ENCODE data around the gene MS4A4E.
A peak's percentile ranks its signal among the peaks of the same experiment; 100 is the strongest.
"Not testable (repeated sequence)": the region's sequence is repeated elsewhere in the genome, so short reads cannot be mapped to it uniquely, and the experiment has no call there.

The MS4A4E gene

DNA sequence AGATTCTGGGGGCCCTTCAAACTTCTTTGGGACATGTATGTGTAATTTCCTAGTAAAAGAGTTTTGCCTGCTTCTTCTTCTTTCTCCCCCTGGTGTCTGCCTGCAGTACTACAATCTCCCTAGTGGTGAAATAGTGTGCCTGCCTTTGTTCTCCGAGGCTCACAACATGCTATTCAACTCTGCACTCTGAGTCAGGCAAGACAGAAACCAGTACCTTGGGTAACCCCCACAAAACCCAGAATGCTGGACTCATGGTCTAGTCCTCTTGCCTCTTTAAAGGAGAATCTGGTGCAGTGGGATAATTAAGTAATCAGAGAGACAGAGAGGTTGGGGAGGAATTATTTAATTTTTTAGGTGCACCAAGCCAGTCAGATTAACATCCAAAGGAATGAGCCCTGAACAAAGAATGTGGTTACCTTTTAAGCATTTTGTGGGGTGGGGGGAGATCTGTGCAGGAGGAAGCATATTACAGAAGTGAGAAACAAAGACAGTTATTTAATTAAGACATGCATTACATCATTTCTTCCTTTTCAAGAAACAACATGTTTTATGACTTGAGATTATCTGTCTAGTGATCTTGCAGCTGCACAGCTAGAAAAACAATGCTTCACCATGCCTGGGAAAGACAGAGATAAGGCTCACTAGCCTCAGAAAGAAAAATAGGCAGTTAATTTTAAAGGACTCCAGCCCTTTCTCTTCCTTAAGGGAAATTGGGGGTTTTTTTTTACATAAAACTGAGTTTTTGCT is 49.1 kb downstream of the MS4A4E start:
- H3K27ac ChIP-seq (ENCODE audit: low read length), result peak overlapping the region; percentile 31
- H3K36me3 ChIP-seq (ENCODE audit: control insufficient read depth in 1 of 2, insufficient read depth in 2 of 2, low read length in 2 of 2), result no peaks in the 10 kb centered on the region
- H3K4me3 ChIP-seq (ENCODE audit: low read depth in 1 of 2, low read length in 2 of 2), result no peak overlapping the region
- no peaks in the 10 kb centered on the region for H3K9me3 ChIP-seq (ENCODE audit: control insufficient read depth in 1 of 2, low read length in 2 of 2)
- H3K27me3 ChIP-seq (ENCODE audit: low read depth, low read length), result no peaks in the 10 kb centered on the region
- no peaks in the 10 kb centered on the region for H3K4me1 ChIP-seq (ENCODE audit: control insufficient read depth in 1 of 2, insufficient read depth in 2 of 2, low read length in 2 of 2)

DNA sequence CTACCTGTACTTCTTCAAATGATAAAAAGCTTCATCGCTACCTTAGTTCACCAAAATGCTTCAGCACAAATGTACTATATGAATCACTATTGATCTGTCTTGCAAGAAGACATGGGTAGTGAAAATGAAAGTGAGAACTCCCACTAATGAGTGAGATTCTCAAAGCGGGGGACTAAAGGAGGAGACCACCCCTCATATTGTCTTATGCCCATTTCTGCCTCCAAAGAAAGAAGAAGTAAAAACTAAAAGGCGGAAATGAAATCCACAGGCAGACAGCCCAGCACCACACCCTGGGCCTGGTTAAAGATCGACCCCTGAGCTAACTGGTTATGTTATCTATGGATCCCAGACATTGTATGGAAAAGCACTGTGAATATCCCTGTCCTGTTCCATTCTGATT is 50.4 kb downstream of the MS4A4E start:
- H3K9me3 ChIP-seq (ENCODE audit: control insufficient read depth in 1 of 2, low read length in 2 of 2); H3K27ac ChIP-seq (ENCODE audit: low read length); H3K27me3 ChIP-seq (ENCODE audit: low read depth, low read length); H3K4me1 ChIP-seq (ENCODE audit: control insufficient read depth in 1 of 2, insufficient read depth in 2 of 2, low read length in 2 of 2); H3K4me3 ChIP-seq (ENCODE audit: low read depth in 1 of 2, low read length in 2 of 2); H3K36me3 ChIP-seq (ENCODE audit: control insufficient read depth in 1 of 2, insufficient read depth in 2 of 2, low read length in 2 of 2): not testable (repeated sequence)

DNA sequence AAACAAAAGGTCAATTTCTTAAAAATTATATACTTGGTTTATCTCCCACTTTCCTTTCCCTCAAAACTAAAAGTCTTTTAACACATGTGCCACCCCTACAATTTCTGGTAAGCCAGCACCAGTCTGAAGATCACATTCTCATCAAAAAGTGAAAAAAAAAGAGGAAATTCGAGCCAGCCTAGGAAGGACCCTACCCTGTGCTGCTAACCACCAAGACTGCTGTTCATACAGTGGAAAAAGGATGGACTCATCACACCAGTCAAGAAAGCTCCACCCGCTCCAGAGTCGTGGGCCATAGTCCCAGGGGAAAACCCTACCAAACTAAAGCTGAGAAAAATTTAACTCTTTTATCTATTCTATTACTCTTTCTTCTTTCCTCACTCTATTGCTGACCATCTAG is 54.5 kb downstream of the MS4A4E start:
- H3K27ac ChIP-seq (ENCODE audit: low read length); H3K4me3 ChIP-seq (ENCODE audit: low read depth in 1 of 2, low read length in 2 of 2); H3K9me3 ChIP-seq (ENCODE audit: control insufficient read depth in 1 of 2, low read length in 2 of 2); H3K4me1 ChIP-seq (ENCODE audit: control insufficient read depth in 1 of 2, insufficient read depth in 2 of 2, low read length in 2 of 2); H3K27me3 ChIP-seq (ENCODE audit: low read depth, low read length); H3K36me3 ChIP-seq (ENCODE audit: control insufficient read depth in 1 of 2, insufficient read depth in 2 of 2, low read length in 2 of 2): not testable (repeated sequence)

DNA sequence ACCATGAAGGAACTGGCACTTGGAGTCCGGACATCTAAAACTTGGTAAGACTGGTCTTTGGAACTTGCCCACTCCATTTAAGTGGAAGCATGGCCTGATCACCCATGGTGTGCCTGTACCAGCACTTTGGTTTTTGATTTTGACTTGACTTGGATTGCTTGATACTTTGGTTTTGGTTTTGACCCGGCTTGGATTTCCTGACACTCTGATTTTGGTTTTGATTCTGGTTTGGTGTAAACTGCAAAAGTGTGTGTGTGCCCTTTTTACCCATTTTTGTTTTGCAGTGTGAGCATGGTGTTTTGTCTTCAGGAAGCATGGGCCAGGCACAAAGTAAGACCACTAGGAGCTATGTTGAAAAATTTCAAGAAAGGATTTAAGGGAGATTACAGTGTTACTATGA is 56.8 kb downstream of the MS4A4E start:
- not testable (repeated sequence) for H3K27me3 ChIP-seq (ENCODE audit: low read depth, low read length); H3K4me1 ChIP-seq (ENCODE audit: control insufficient read depth in 1 of 2, insufficient read depth in 2 of 2, low read length in 2 of 2); H3K9me3 ChIP-seq (ENCODE audit: control insufficient read depth in 1 of 2, low read length in 2 of 2); H3K27ac ChIP-seq (ENCODE audit: low read length); H3K4me3 ChIP-seq (ENCODE audit: low read depth in 1 of 2, low read length in 2 of 2); H3K36me3 ChIP-seq (ENCODE audit: control insufficient read depth in 1 of 2, insufficient read depth in 2 of 2, low read length in 2 of 2)

DNA sequence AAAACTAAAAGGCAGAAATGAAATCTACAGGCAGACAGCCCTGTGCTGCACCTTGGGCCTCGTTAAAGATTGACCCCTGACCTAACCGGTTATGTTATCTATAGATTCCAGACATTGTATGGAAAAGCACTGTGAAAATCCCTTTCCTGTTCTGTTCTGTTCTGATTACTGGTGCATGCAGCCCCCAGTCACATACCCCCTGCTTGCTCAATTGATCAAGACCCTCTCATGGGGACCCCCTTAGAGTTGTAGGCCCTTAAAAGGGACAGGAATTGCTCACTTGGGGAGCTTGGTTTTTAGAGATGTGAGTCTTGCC is 57.5 kb downstream of the MS4A4E start:
- not testable (repeated sequence) for H3K27me3 ChIP-seq (ENCODE audit: low read depth, low read length); H3K9me3 ChIP-seq (ENCODE audit: control insufficient read depth in 1 of 2, low read length in 2 of 2); H3K4me3 ChIP-seq (ENCODE audit: low read depth in 1 of 2, low read length in 2 of 2); H3K27ac ChIP-seq (ENCODE audit: low read length); H3K4me1 ChIP-seq (ENCODE audit: control insufficient read depth in 1 of 2, insufficient read depth in 2 of 2, low read length in 2 of 2); H3K36me3 ChIP-seq (ENCODE audit: control insufficient read depth in 1 of 2, insufficient read depth in 2 of 2, low read length in 2 of 2)

DNA sequence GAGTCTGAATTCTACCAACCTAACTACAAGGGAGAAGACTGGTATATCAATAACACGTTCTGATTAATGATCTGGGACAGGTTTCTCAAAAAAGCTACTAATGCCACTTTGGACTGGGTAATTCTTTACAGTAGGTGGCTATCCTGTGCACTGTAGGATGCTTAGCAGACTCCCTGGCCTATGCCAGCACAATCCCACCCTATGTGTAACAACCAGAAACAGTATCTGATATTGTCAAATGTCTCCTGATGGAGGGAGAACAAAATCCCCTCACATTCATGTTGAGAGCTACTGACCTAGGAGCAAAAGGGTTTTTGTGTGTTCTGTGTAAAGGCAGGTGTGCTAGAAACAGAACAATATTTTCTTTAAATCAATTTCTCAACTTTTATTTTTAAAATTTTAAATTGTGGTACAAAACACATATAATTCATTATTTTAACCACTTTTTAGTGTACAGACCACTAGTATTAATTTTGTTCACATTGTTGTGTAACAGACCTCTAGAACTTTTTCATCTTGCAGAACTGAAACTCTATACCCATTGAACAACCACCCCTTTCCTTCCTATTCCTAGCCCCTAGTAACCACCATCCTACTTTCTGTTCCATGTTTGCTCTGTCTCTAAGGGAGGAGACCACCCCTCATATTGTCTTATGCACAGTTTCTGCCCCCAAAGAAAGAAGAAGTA is 58.0 kb downstream of the MS4A4E start:
- Histone ChIP-seq H3K9me3 (ENCODE audit: control insufficient read depth in 1 of 2, low read length in 2 of 2) (no peaks in the 10 kb centered on the region), H3K4me3 (ENCODE audit: low read depth in 1 of 2, low read length in 2 of 2) (no peak overlapping the region), H3K4me1 (ENCODE audit: control insufficient read depth in 1 of 2, insufficient read depth in 2 of 2, low read length in 2 of 2) (no peaks in the 10 kb centered on the region), H3K36me3 (ENCODE audit: control insufficient read depth in 1 of 2, insufficient read depth in 2 of 2, low read length in 2 of 2) (no peaks in the 10 kb centered on the region), H3K27ac (ENCODE audit: low read length) (peak overlapping the region; percentile 17), H3K27me3 (ENCODE audit: low read depth, low read length) (no peaks in the 10 kb centered on the region)

DNA sequence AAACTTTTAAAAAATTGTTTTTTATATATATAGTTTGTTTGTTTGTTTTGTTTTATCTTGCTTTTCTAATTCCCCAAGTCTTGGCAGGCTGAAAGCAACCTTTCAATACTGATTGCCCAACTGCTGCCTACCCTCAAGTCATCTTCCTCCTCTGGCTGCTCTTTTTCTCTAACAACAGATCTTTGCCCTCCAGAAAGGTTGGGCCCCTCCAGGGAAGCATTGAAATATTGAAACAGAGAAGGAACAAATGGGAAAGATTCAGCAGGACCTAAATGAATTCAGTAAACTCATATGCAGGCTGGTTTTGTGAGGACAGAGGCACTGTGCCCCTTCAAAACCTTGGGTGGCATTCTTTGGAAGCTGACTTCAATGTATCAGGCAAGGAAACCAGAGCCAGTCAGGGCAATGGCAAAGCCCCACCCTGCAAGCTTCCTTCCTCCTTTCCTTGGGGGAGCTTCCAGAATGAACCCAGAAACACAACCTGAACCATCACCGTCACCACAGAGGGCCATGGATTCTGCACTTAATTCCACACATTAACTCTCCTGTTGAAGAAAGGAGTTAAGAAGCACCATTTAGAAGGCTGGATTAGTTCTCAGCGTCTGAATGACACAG is 59.2 kb downstream of the MS4A4E start:
- no peaks in the 10 kb centered on the region for H3K9me3 ChIP-seq (ENCODE audit: control insufficient read depth in 1 of 2, low read length in 2 of 2)
- peak overlapping the region; percentile 17 for H3K27ac ChIP-seq (ENCODE audit: low read length)
- no peaks in the 10 kb centered on the region for H3K4me1 ChIP-seq (ENCODE audit: control insufficient read depth in 1 of 2, insufficient read depth in 2 of 2, low read length in 2 of 2)
- H3K36me3 ChIP-seq (ENCODE audit: control insufficient read depth in 1 of 2, insufficient read depth in 2 of 2, low read length in 2 of 2), result no peaks in the 10 kb centered on the region
- H3K4me3 ChIP-seq (ENCODE audit: low read depth in 1 of 2, low read length in 2 of 2), result no peak overlapping the region
- no peaks in the 10 kb centered on the region for H3K27me3 ChIP-seq (ENCODE audit: low read depth, low read length)

DNA sequence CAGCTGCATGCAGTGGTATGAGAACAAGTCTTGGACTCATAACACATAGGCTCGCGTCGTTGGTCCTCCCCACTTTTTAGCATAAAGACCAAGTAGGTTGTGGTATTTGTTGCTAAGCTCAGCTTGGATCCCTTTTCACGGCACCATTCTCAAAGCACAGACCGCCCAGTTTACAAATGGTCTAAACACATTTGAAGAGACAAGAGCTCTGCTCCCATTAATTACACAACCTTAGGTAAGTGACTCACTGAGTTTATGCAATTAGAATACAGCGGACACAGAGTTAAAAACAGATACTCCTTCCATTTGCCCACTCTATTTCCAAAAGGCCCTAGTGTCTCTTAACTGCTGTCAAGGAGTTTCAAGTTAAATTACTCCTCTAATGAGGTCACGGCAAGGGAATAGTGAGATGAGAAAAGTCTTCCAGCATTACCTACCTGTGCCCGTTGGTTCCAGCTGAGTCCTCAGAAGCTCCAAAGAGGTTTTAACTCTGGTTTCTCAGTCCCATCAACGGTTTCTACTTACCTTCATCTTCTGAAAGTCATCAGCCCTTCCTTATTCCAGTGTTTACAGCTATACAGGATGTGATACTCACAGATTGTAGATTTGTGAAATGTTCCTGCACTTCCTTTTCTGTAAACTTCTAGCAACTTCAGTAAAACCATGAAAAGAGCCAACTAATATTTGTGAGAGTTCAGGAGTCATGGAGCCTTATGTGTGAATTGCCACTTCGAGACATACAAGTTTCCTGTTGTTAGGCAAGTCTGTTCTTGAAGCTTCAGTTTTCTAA is 60.2 kb downstream of the MS4A4E start, which contains the start of gene MS4A6A:
TSS of gene MS4A6A (minus strand) at position 543 of the 790 bp plus-strand sequence. CDS start 1,356 bp downstream, outside the sequence.
- peak within 1 kb of the TSS; percentile 48 for H3K27ac ChIP-seq (ENCODE audit: low read length)
- no peaks in the 10 kb centered on the region for H3K27me3 ChIP-seq (ENCODE audit: low read depth, low read length)
- peak within 1 kb of the TSS; percentile 43 to 48 for H3K4me3 ChIP-seq (ENCODE audit: low read depth in 1 of 2, low read length in 2 of 2)

DNA sequence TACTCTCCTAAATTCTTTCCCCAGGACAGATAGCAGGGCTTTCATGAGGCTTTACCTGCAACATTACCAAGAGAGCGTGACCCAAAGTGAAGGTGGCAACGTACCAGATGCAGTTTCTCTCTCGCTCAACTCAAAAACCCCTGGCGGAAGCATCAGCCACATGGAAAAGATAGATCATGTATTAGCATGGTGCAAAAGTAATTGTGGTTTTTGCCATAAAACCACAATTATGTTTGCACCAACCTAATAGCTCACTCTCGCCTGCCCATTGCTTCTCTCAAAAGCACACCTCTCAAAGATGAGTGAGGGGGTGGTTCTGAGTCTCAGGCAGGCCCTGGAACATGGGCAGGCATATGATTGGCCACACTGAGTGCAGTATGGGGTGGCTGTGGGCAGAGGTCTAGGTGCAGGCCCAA is 67.1 kb downstream of the MS4A4E start:
- Histone ChIP-seq H3K36me3 (ENCODE audit: control insufficient read depth in 1 of 2, insufficient read depth in 2 of 2, low read length in 2 of 2) (no peaks in the 10 kb centered on the region), H3K4me1 (ENCODE audit: control insufficient read depth in 1 of 2, insufficient read depth in 2 of 2, low read length in 2 of 2) (no peaks in the 10 kb centered on the region), H3K4me3 (ENCODE audit: low read depth in 1 of 2, low read length in 2 of 2) (no peak overlapping the region), H3K27me3 (ENCODE audit: low read depth, low read length) (no peaks in the 10 kb centered on the region), H3K27ac (ENCODE audit: low read length) (no peak overlapping the region), H3K9me3 (ENCODE audit: control insufficient read depth in 1 of 2, low read length in 2 of 2) (no peaks in the 10 kb centered on the region)

More for the DNA sequence above, 60.2 kb downstream of the MS4A4E start, which contains the start of gene MS4A6A:
- Histone ChIP-seq H3K9me3 (ENCODE audit: control insufficient read depth in 1 of 2, low read length in 2 of 2) (no peaks in the 10 kb centered on the region), H3K4me1 (ENCODE audit: control insufficient read depth in 1 of 2, insufficient read depth in 2 of 2, low read length in 2 of 2) (no peaks in the 10 kb centered on the region), H3K36me3 (ENCODE audit: control insufficient read depth in 1 of 2, insufficient read depth in 2 of 2, low read length in 2 of 2) (no peaks in the 10 kb centered on the region)

DNA sequence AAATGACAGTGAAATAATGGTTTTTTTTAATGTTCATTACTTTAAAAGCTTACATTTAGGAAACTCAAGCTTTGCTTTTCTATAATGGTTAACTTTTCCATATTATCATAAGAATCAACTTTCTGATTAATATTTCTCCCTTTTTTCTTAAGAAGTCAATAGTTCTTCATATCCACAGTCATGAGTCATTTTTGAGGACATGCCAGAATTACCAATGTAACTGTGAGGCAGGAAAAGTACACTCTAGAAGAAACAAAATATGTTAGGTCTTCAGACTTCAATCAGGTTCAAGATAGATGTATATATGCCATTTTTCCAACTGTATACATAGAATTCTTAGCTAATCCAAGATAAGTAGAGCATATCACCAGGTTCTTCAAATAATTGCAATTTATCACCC is 70.9 kb downstream of the MS4A4E start:
- Histone ChIP-seq H3K9me3 (ENCODE audit: control insufficient read depth in 1 of 2, low read length in 2 of 2) (no peaks in the 10 kb centered on the region), H3K36me3 (ENCODE audit: control insufficient read depth in 1 of 2, insufficient read depth in 2 of 2, low read length in 2 of 2) (no peaks in the 10 kb centered on the region), H3K4me1 (ENCODE audit: control insufficient read depth in 1 of 2, insufficient read depth in 2 of 2, low read length in 2 of 2) (no peaks in the 10 kb centered on the region), H3K27ac (ENCODE audit: low read length) (no peak overlapping the region), H3K4me3 (ENCODE audit: low read depth in 1 of 2, low read length in 2 of 2) (no peak overlapping the region), H3K27me3 (ENCODE audit: low read depth, low read length) (no peaks in the 10 kb centered on the region)

DNA sequence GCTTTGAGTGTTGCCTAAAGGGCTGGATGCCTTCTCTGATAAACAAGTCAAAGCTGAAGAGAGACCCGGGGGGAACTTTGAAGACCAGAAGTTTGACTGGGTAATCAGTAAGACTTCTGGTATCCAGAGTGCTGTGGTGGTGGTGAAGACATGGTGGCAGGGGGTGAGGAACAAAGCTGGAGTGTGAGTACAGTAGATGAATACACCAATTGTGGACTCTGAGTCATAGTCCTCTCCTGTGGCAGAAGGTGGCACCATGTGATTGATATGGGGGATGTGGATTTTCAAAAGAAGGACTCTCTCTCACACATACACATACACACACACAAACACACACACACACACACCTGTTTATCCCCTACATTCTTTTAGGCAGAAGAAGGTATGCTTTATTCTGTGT is 72.4 kb downstream of the MS4A4E start:
- Histone ChIP-seq H3K9me3 (ENCODE audit: control insufficient read depth in 1 of 2, low read length in 2 of 2) (no peaks in the 10 kb centered on the region), H3K4me1 (ENCODE audit: control insufficient read depth in 1 of 2, insufficient read depth in 2 of 2, low read length in 2 of 2) (no peaks in the 10 kb centered on the region), H3K27me3 (ENCODE audit: low read depth, low read length) (no peaks in the 10 kb centered on the region), H3K4me3 (ENCODE audit: low read depth in 1 of 2, low read length in 2 of 2) (no peak overlapping the region), H3K36me3 (ENCODE audit: control insufficient read depth in 1 of 2, insufficient read depth in 2 of 2, low read length in 2 of 2) (no peaks in the 10 kb centered on the region), H3K27ac (ENCODE audit: low read length) (no peak overlapping the region)

All from muscle layer of duodenum (tissue), 2 donors.